WI38 (cell line): Measurements from ENCODE around the gene CNKSR3.

Experiments used
- H3K4me3 ChIP-seq: 2 replicates; pipeline ENCODE4 v1.5.1; 2011; ENCODE audit warnings: low read depth, mild to moderate bottlenecking, control low read depth, low read length
- TF ChIP-seq, protein P1 (sequence below): IDR thresholded peaks from 2 replicates; pipeline ENCODE4 v1.5.1; 2012; ENCODE audit warnings: low read depth, mild to moderate bottlenecking, control low read depth, low read length

The CNKSR3 gene

DNA sequence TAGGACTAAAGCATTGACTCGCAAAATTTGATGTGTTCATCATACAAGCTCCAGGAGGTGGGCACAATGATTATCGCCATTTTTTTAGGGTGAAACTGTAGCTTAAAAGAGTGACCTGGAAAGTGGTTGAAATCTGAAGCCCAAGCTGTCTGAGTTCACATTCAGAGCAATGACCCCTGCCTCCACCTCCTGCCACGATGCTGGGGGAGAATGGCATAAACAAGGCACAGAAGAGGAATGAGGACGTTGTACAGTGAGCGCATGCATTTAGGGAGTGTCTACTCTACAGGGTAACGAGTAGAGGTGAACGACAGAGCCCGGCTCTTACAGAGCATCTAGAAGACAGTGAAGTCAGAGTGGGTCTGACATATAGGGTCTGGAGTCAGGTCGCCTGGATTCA is 37.2 kb downstream of the CNKSR3 start:
- TF ChIP-seq, protein P1, sequence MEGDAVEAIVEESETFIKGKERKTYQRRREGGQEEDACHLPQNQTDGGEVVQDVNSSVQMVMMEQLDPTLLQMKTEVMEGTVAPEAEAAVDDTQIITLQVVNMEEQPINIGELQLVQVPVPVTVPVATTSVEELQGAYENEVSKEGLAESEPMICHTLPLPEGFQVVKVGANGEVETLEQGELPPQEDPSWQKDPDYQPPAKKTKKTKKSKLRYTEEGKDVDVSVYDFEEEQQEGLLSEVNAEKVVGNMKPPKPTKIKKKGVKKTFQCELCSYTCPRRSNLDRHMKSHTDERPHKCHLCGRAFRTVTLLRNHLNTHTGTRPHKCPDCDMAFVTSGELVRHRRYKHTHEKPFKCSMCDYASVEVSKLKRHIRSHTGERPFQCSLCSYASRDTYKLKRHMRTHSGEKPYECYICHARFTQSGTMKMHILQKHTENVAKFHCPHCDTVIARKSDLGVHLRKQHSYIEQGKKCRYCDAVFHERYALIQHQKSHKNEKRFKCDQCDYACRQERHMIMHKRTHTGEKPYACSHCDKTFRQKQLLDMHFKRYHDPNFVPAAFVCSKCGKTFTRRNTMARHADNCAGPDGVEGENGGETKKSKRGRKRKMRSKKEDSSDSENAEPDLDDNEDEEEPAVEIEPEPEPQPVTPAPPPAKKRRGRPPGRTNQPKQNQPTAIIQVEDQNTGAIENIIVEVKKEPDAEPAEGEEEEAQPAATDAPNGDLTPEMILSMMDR = no peak

DNA sequence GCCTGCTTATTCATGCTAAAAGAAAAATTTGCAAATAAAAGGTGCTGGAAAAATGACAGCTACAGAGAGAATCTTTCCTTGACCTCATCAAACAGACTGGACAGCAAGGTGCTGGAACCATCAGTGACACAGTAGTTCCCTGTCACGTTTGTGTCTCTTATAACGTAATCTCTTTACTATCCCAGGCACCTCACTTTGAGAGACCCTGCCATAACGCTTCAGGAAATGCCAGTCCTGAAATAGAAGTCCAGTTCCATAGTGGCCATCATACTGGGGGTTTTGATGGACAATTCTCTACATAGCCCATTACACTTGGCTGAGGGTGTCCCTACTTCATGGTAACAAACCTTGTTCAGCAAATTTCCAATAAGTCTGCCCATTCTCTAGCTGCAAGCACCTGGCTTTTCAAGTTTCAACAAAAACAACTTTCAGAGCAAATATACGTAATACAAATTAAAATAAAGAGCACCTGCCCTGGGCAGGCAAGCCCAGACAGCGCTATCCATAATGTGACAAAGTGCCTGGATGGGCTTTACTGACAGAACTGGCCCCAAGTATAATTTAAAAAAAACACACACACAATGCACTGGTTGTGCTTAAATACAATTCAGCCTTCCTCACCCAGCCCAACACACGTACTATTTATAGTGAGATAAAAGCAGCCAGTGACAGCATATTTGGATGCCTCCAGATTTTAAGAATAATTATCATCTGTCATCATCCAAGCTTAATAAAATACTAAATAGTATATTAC is 38.7 kb downstream of the CNKSR3 start:
- H3K4me3 ChIP-seq = no peak overlapping the region
- TF ChIP-seq, protein P1 = no peak

More for the DNA sequence above, 37.2 kb downstream of the CNKSR3 start:
- H3K4me3 ChIP-seq = no peak overlapping the region

GRCh38 chr6:154469306-154469935 is 41.1 kb downstream of the CNKSR3 start:
- H3K4me3 ChIP-seq = no peak overlapping the region
- TF ChIP-seq, protein P1 = no peak

DNA sequence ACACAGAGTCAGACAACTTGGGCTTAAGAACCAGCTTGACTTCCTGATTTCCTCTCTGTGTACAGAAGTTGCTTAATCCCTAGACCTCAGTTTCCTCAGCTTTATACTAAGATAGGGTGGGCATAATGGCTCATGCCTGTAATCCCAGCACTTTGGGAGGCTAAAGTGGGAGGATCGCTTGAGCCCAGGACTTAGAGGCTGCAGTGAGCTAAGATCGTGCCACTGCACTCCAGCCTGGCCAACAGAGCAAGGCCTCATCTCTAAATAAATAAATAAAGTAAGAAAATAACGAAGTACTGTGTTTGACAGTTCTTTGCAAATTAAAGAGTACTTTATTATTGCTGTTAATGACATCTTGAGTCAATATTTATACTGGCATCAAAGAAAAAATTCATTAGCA is 41.7 kb downstream of the CNKSR3 start:
- no peak overlapping the region for H3K4me3 ChIP-seq
- TF ChIP-seq, protein P1 = no peak

GRCh38 chr6:154466971-154467679 is 43.4 kb downstream of the CNKSR3 start:
- no peak overlapping the region for H3K4me3 ChIP-seq
- TF ChIP-seq, protein P1 = no peak

GRCh38 chr6:154466139-154466538 is 44.3 kb downstream of the CNKSR3 start:
- H3K4me3 ChIP-seq = no peak overlapping the region
- TF ChIP-seq, protein P1 = no peak
